ENCODE data around the gene GATA5.
"Not testable (repeated sequence)": the region's sequence is repeated elsewhere in the genome, so short reads cannot be mapped to it uniquely, and the experiment has no call there.

GATA5 gene

DNA sequence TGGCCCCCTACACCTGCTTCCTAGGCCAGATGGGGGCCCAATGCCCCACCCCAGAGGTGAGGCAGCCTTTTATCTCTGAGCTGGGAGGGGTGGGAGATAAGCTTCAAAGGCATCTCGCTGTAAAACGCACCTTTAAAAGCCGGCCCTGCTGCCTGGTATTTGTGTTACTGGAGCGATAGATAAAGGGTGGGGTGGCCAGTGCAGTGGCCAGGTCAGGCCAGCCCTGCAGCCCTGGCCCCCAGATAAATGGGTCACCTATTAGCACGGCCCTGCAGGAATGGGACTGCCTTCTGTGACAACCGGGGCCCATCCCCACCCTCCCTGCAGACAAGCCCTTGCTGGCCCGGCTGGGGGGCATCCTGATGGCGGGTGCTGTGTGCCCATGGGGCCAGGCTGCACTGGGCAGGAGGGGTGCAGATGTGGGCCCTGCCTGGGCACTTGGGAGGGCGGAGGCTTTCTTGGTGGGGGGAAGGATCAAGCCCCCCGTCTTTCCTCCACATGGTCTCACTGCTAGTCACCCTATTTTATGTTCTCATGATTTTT lies 45.4 kb downstream of the GATA5 start:
- no peak for DNase-seq (ENCODE audit: low read depth)

DNA sequence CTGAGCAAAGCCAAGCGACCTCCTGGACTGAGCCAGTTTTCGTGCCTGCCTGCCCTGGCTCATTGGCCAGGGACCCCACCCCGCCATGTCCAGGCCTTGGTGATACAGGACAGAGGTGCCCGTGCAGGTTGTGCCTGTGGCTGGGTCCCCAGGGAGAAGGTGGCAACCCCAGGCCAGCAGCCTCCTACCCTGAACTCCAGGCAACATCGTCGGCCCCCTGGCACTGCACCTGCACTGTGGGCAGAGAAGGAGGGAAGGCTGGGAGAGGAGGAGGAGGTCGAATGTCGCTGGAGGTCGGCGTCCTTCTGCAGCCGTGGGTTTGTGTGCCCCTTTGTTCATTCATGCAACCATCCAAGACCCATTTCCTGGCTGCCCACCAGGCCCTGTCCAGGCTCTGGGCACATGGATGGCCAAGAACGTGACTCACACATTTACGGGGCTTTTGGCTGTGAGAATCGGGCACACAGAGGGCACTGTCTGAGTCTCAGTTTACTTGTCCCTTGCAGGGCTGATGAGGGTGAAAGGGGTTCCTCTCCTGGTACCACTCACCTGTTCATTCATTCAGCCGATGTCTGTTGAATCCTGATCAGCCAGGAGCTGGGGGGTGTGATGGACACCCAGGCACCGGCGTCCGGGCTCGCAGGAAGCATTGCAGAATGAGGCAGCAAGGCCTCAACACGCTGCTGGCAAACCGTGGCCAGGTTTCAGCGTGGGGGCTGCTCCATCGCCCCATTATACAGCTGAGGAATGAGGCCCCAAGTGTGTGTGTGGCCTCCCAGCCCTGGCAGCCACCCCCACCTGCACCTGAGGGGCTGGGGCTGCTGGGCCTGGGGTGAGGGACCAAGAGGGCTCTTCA lies 46.1 kb downstream of the GATA5 start:
- no peak for DNase-seq (ENCODE audit: low read depth)

DNA sequence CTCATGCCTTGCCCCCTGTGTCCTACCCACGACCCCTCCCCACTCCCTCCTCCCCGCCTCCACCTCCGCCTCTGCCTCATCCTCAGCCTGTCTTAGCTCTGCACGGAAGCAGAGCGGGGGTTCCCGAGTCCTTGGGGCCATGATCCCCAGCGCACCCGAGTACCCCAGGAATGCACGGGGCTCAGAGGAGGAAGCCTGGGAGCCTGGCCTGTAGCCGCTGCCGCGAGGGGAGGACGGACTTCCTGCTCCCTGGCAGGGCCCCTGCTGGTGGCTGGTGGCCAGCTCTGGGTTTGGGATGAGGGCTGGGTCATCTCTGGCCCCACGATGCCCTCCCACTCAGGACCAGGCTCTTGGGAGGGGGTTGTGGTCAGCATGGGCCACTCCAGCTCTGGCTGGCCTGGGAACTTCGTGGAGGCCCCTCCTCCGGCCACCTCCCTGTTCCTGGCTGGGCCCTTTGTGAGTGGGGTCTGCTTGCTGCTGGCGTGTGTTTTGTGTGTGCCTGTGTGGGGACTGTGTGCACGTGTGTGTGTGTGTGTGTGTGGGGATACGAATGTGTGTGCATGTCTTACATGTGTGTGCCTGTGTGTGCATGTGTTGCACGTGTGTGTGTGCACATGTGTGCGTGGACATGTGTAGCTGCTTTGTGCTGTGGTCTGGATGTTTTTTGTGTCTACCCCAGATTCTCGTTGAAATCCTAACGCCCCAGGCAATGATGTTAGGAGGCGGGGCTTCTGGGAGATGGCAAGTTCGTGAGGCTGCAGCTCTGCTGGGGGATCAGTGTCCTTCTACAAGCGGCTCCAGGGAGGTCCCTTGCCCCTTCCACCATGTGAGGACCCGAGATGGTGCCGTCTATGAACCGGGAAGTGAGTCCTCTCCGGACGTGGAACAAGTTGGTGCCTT lies 47.1 kb downstream of the GATA5 start:
- no peak for DNase-seq (ENCODE audit: low read depth)

DNA sequence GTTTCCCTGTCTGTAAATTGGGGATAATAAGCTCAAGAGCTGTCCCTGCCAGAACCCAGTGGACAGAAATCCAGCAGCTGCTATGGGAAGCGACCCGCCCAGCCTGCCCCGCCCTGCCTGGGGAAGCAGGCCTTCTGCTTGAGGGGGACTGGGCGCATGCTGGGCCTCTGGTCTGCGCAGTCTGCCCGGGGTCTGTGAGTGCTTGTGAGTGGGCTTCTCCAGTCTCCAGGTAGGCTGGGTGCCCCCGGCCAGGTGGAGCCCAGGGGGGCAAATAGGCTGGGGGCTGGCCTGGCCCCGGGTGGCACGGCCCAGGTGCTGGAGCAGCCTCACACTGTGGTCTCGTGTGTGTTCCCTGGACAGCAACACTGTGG lies 47.8 kb downstream of the GATA5 start:
- DNase-seq (ENCODE audit: low read depth): no peak

DNA sequence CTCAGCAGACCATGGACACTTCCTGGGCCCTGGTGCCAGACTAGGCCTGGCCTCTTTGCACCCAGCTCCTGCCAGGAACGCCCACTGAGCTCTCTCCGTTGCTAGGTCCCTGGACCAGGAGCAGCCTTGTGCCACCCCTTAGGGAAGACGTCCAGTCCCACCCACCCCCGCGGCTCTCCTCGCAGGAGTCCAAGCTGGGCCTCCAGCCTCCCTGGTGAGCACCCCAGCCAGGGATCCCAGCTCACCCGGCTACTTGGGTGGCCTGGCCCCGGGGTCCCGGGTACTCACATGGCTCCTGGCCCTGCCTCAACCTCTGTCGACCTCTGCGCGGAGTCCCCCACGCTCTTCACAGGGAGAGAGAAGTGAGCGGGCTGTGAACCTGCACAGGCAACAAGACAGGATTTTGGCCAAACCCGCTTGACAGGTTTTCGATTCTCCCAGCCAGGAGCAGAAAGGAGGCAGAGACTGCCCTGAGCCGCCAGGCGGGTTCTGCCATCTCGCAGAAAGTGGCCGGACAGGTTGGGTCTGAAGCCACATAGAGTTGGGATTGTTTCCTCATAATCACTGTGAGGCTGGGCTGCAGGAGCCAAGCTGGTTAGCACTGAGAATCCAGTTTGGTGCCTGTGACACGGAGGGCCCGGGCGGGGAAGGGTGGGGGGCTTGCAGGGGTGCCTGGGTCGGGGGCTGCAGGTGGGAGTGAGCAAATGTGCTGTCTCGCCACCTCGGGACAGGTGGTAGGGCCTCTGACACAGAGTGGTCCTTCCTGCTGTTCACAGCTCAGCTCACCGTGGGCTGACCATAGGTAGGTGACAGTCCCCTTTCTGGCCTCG lies 48.4 kb downstream of the GATA5 start, which contains the start of gene RBBP8NL:
RBBP8NL (minus strand) TSS at position 368 of the 830 bp plus-strand sequence. CDS start 7,892 bp downstream, outside the sequence.
- DNase-seq (ENCODE audit: low read depth): no peak

DNA sequence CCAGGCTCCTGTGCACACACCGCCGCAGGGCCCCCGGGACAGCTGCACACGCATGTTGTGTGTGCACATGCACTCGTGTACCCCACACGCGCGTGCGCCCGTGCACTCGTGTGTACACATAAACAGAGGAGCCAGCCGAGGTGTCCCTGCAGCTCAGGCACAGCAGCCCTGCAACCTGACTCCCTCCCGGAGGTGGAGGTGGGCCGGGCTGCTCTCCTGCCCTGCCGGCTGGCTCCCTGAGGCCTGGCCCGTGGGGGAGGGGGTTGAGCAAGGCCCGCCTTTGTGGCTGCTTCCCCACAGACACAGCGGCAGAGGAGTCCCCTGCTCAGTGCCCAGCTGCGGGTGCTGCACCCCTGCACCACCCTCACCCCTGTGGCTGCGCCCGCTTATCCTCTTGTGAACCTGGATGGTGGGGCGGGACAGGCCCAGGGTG lies 49.1 kb downstream of the GATA5 start:
- DNase-seq (ENCODE audit: low read depth): no peak

DNA sequence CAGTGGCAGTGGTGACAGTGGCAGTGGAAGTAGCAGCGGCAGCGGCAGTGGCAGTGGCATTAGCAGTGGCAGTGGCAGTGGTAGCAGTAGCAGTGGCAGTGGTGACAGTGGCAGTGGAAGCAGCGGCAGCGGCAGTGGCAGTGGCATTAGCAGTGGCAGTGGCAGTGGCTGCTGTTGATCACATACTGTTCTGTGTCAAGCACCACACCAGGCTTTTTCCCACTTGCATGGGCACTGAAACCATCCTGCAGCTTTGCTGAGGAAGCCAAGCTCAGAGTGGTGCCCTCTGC lies 49.8 kb downstream of the GATA5 start:
- DNase-seq (ENCODE audit: low read depth): not testable (repeated sequence)

DNA sequence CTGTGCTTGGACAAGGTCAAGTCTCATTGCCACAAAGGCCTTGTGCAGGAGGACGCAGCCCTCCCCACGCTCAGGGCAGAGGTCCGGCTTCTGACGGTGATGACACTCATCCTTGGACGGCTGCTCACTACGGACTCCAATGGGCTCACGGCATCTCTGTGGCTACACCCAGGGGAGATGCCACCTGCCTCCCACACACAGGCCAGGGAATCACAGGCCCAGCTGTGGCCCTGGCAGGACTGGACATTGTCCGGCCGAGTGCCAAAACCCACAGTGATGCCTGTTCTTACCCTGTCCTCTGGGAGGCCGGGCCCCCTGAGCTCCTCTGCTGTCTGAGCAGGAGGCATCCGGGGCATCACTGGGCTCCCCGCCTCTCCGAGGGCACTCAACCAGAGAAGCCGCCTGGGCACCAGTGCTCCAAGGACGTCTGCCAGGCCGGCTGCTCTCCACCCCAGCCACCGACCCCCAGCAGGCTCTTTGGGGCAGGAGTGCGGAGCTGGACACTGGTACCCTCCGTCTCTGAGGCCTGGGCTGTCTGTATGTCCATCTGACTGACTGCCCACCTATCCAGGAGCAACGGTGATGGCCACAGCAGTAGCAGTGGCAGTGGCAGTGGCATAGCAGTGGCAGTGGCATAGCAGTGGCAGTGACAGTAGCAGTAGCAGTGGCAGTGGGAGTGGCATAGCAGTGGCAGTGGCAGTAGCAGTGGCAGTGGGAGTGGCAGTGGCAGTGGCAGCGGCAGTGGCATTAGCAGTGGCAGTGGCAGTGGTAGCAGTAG lies 50.3 kb downstream of the GATA5 start:
- no peak for DNase-seq (ENCODE audit: low read depth)

DNA sequence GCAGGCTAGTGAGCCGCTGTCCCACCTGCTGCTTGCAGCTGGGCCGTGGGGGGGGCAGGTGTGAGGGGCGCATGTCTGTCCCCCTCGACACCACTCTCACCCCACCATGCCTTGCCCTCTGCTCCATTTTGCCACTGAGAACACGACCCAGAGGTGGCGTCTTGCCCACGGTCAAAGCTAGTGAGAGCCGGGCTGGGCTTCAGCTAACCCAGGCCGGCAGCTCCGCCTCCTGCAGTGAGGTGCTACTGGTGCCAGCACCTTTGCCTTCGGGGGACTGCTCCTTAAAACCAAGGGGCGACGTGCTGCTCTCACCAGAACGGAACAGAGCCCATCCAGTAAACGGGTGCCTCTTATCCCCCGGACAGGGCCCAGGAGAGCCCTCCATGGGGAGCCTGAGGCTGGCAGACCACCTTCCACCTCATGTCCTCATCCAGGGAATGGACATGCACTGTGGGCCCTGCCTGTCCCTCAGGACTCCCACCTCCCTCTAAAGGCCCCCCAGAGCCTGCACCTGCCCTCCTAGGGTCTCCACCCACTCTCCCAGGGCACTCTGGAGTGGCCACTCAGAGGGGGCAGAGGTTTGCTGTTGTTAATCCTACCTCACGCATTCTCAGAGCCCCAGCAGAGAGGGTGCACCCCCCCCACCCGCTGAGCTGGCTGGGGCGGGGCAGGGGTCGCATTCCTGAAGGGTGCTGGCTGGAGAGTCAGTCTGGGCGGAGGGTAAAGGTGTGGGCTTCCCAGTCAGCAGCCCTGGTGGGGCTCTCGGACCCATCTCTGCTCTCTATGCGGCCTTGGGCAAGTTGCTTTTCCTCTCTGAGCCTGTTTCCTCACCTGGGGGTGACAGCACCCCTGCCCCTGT lies 51.3 kb downstream of the GATA5 start:
- DNase-seq (ENCODE audit: low read depth): no peak

DNA sequence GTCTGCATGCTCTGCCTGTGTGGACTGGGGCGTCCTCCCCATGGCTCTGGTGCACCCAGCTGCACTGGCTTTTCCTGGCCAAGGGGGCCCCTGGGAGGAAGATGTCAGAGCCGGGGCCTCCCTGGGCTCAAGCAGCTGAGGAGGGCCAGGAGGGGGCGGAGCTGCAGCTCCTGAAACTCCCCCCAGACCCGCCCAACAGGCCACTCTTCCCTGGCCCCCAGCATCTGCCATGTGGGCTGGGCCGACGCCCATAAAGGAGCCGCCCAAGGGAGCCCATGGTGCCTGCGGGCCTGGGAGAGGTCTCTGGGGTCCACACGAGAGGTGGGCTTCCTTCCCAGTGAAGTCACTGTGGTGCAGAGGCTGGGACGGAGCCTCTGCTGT lies 52.5 kb downstream of the GATA5 start:
- DNase-seq (ENCODE audit: low read depth): no peak

DNA sequence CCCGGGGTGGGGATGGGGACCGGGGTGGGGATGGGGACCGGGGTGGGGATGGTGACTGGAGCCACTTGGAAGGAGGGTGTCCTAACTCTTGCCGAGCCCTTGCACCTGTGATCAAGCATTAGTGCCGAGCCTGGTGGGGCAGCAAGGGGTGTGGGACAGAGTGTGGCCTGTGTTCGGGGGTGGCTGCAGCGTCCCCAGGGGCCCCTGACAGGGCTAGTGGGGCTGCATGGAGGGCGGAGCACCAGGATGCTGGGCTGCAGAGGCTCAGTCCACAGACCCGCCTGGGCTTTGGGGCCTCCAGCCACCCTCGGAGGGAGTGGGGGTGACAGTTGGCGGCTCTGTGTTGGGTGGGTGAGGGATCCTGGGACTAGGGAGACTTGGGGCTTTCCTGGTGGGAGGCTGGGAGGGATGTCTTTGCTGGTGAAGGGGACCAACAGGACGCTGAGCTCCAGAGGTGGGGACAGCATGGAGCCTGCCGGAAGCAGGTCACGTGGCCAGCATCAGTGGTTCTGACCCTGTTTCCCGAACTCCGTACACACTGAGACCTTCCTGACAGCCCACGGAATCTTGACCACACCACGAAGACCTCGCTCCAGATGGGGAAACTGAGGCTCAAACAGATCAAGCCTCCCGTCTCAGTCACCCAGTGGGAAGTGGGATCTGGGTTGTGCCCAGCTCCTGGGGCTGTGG lies 53.0 kb downstream of the GATA5 start:
- DNase-seq (ENCODE audit: low read depth): no peak

DNA sequence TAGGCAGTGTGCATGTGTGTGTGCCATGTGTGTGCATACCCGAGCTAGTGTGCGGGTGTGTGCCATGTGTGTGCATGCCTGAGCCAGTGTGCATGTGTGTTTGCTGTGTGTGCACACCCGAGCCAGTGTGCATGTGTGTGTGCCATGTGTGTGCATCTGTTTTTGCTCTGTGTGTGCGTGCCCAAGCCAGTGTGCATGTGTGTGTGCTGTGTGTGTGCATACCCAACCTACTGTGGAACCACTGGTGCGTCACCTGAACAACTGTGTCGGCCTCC lies 54.1 kb downstream of the GATA5 start:
- no peak for DNase-seq (ENCODE audit: low read depth)

DNA sequence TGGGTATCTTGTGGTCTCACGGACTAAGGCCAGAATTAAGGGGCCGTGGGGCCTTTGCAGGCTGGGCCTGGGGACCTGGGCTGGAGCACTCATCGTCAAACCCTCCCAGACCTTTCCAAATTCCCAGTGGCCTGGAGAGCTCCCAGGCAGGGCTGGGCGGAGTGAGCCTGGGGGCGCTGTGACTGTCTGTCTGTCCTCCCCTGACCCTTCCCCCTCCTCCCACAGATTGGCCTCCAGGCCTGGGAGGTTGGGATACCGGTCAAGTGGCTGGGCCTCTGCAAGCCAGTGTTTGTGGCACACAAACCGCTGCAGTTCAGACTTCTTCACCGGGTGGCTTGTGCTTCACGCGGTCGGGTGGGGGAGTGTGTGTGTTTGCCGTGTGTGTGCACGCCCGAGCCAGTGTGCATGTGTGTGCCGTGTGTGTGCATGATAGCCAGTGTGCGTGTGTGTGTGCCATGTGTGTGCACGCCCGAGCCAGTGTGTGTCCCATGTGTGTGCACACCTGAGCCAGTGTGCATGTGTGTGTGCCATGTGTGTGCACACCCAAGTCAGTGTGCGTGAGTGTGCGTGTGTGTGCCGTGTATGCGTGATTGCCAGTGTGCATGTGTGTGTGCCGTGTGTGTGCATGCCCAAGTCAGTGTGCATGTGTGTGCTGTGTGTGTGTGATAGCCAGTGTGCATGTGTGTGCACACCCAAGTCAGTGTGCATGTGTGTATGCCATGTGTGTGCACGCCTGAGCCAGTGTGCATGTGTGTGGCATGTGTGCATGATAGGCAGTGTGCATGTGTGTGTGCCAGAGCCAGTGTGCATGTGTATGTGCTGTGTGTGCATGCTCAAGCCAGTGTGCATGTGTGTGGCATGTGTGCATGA lies 54.7 kb downstream of the GATA5 start:
- no peak for DNase-seq (ENCODE audit: low read depth)

DNA sequence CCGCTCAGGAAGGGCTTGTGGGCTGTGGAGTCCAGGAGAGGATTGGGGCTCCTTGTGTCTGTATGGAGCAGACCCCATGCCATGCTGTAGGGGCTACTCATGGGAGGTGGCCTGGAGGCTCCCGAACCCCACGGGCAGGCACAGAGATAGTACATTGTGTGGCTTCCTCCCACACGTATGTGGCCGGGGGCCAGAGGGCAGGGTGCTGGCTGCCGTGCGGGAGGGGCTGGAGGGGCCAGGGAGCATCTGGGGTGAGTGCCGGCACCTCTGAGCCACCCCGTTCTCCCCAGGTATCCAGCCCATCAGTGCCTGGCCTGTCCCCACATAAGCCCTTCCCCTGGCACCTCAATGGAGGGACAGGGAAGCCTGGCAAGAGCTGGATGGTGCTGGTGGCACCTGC lies 56.0 kb downstream of the GATA5 start:
- no peak for DNase-seq (ENCODE audit: low read depth)

DNA sequence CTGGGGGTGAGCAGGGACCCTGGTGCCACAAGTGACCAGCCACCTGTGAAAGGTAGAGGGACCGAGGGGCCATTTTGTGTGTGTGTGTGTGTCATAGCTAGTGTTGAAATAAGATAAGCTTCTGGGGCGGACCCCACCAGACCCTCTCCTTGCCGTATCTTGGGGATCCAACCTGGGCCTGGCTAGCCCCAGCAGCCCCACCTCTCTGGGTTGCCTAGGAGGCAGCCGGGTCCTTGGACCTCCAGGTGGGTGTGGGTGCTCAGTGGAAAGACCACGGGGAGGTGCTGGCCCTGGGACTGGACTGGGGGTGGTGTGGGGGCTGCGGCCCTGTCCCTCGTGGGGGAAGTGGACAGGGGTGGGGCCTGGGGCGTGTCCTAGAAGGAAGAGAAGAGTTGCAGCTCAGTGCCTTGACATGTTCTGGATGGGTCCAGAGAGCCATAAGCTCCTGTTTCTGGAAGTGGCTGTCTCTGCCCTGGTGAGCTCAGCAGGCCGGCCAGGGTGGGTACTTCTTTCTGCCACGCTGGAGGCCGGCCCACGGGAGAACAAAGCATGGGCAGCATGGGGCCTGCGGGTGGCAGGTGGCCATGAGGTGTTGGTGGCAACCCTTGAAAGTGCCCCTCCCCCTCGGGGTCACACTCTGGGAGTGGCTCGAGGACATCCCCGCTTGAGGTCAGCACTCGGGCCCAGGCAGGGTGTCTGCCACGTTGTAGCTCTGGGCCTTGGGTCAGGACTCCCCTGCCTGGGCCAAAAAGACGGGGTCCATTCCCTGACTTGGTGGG lies 56.9 kb downstream of the GATA5 start:
- DNase-seq (ENCODE audit: low read depth): no peak

DNA sequence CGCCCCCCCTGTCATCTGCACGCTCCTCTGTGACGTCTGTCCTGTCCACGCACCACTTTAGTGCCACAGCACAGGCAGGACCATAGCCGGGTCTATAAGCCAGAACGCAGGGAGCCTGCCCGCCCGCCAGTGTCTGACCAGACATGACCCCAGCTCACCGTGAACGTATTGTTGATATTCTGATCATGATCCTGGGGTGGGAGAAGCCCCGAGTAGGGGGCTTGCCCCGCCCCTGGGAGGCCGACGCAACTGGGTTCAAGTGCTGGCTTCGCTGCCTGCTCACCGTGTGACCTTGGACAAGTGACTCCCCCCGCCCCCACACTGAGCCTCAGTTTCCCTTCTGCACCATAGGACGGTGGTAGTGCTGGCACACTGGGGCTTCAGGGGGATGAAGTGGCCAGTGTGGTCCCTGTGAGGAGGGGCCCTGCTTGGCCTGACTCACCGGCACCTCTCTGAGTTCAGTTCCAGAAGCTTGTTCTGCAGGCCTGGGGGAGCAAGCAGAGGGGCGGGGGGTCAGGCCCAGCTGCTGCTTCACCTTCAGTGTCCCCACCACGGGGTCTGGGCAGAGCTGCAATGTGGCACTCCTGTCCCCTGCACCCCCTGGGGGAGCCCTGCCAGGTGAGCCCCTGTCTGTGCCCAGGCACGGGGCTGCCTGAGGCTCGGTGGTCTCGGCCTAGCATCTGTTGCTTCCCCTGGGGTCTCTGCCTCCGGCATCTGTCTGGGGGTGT lies 57.6 kb downstream of the GATA5 start:
- no peak for DNase-seq (ENCODE audit: low read depth)
